HepG2 (cell line): ENCODE results near the gene ITM2B.

Source experiments
- EP300 ChIP-seq, 3 experiments: sonication (generic) in 1 of 3; formaldehyde crosslinking in 1 of 3; IDR thresholded peaks; 2 replicates each; pipeline versions ENCODE4 v1.5.1 to v1.6.1; 2011 to 2020; ENCODE audit warnings: low read depth in 2 of 3, low read length in 2 of 3, borderline replicate concordance in 1 of 3, improper control_type of control experiment in 1 of 3, mild to moderate bottlenecking in 1 of 3, missing genetic modification reagents in 1 of 3, moderate library complexity in 1 of 3
- EZH2 ChIP-seq: conservative IDR thresholded peaks from 2 replicates; pipeline ENCODE4 v1.6.1; 2012; ENCODE audit warnings: mild to moderate bottlenecking, low read depth, low read length, moderate library complexity
- JUND ChIP-seq: sonication (generic); formaldehyde crosslinking; IDR thresholded peaks from 2 replicates; pipeline ENCODE4 v1.8.0; 2022; ENCODE audit warnings: mild to moderate bottlenecking, missing genetic modification reagents
- TF ChIP-seq, protein P1 (sequence below): sonication (generic); formaldehyde crosslinking; IDR thresholded peaks from 2 replicates; pipeline ENCODE4 v1.5.0; 2020; ENCODE audit warnings: mild to moderate bottlenecking, missing genetic modification reagents, moderate library complexity
- TF ChIP-seq, protein P2 (sequence below): sonication (generic); formaldehyde crosslinking; IDR thresholded peaks from 2 replicates; pipeline ENCODE4 v1.8.0; 2022; ENCODE audit warnings: mild to moderate bottlenecking, missing genetic modification reagents, borderline replicate concordance

DNA sequence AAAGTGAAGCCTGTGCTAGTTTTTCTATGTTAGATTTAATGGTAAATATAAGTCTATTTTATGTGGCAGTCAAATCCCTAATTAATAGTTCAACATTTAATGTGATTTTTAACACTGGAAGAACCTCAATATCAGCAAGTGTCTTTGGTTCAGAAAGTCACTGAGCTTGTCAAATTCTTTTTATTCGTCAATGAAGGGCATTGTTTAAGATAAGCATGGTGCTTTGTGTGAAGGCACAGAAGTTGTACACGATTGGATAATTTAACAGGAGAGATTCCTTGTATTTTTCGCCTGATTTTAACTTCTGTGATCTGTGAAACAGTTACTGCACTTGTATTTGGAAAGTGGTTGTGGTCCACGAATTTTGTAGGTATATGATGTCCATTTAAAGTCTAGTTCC lies 40.3 kb downstream of the ITM2B start:
- TF ChIP-seq EZH2, result no peak
- TF ChIP-seq, protein P1, sequence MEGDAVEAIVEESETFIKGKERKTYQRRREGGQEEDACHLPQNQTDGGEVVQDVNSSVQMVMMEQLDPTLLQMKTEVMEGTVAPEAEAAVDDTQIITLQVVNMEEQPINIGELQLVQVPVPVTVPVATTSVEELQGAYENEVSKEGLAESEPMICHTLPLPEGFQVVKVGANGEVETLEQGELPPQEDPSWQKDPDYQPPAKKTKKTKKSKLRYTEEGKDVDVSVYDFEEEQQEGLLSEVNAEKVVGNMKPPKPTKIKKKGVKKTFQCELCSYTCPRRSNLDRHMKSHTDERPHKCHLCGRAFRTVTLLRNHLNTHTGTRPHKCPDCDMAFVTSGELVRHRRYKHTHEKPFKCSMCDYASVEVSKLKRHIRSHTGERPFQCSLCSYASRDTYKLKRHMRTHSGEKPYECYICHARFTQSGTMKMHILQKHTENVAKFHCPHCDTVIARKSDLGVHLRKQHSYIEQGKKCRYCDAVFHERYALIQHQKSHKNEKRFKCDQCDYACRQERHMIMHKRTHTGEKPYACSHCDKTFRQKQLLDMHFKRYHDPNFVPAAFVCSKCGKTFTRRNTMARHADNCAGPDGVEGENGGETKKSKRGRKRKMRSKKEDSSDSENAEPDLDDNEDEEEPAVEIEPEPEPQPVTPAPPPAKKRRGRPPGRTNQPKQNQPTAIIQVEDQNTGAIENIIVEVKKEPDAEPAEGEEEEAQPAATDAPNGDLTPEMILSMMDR (CRISPR knock-in tag), result no peak
- no peak for TF ChIP-seq EP300 (IDR thresholded peaks at IDR 0.05; ENCODE audit: low read depth in 2 of 2, low read length in 2 of 2)
- no peak for TF ChIP-seq EP300 (CRISPR knock-in tag; IDR thresholded peaks at IDR 0.05; ENCODE audit: borderline replicate concordance)
- TF ChIP-seq JUND (CRISPR knock-in tag), result no peak
- TF ChIP-seq, protein P2, sequence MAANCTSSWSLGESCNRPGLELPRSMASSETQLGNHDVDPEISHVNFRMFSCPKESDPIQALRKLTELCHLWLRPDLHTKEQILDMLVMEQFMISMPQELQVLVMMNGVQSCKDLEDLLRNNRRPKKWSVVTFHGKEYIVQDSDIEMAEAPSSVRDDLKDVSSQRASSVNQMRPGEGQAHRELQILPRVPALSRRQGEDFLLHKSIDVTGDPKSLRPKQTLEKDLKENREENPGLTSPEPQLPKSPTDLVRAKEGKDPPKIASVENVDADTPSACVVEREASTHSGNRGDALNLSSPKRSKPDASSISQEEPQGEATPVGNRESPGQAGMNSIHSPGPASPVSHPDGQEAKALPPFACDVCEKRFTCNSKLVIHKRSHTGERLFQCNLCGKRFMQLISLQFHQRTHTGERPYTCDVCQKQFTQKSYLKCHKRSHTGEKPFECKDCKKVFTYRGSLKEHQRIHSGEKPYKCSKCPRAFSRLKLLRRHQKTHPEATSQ (CRISPR knock-in tag), result no peak
